DMS79 (cell line): ENCODE data around the gene RPS6KA4.

Source experiments
- DNase-seq: peaks from one replicate; lab custom pipeline; 2025; lab: John Stamatoyannopoulos, UW

RPS6KA4 gene

DNA sequence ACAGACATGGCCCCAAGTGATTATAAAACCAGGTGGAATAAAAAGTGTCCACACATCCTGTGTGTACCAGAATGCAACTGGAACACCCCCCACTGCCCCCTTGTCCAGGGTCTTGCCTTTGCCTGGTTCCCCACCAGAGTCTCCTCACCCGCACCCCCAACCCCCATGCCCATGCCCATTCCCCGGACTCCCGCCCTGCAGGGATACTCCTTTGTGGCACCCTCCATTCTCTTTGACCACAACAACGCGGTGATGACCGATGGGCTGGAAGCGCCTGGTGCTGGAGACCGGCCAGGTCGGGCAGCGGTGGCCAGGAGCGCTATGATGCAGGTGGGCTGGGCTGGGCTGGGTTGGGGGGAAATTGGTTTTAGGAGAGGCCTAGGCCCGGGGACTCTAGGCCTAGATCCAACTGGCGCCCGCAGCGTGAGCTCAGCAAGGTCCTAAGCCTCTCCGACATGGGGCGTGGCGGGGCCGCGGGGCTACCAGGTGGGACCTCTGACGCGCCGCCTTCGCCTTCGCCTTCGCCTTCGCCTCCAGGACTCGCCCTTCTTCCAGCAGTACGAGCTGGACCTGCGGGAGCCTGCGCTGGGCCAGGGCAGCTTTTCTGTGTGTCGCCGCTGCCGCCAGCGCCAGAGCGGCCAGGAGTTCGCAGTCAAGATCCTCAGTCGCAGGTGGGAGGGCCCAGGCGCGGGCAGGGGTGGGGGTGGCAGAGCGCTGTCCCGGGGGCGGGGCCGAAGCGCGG lies 9.1 kb downstream of the RPS6KA4 start:
- no peak for DNase-seq

GRCh38 chr11:64368673-64369074 lies 9.7 kb downstream of the RPS6KA4 start:
- DNase-seq = no peak

- no peak for DNase-seq
These were observed 10.8 kb downstream of the RPS6KA4 start for GRCh38 chr11:64369440-64370421.

DNA sequence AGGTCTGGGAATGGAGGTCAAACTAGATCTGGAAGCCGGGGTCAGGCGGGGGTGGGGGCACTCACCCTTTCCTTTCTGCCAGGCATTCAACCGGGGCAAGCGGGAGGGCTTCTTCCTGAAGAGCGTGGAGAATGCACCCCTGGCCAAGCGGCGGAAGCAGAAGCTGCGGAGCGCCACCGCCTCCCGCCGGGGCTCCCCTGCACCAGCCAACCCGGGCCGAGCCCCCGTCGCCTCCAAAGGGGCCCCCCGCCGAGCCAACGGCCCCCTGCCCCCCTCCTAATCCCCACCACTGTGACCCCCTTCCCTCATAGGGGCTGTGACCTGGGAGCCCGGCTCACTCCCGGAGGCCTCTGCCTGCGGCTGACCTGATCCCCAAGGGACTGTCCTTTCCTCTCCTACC lies 12.2 kb downstream of the RPS6KA4 start:
- no peak for DNase-seq

- no peak for DNase-seq
These were observed 13.1 kb downstream of the RPS6KA4 start for GRCh38 chr11:64372021-64372420.

- DNase-seq = peak; percentile 91
These were observed 14.0 kb downstream of the RPS6KA4 start for GRCh38 chr11:64372802-64373597.

GRCh38 chr11:64373598-64373974 lies 14.6 kb downstream of the RPS6KA4 start:
- DNase-seq = no peak

DNA sequence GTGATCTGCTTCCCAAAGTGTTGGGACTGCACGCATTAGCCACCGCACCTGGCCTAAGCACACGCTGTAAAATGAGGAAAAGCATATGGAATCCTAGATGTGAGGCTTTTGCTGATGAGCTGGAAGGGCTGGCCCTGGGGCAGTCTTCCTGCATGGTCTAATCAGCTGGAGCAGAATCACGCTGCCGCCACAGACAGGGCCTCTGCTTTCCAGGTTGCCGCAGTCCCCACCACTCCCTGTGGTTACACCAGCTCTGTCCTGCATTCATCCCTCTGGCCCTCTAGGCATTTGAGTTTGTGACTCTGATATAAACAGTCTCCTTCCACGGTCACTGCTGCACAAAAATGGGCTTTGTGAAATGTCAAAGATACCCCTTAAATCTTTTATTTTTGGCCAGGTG lies 17.1 kb downstream of the RPS6KA4 start:
- no peak for DNase-seq

DNA sequence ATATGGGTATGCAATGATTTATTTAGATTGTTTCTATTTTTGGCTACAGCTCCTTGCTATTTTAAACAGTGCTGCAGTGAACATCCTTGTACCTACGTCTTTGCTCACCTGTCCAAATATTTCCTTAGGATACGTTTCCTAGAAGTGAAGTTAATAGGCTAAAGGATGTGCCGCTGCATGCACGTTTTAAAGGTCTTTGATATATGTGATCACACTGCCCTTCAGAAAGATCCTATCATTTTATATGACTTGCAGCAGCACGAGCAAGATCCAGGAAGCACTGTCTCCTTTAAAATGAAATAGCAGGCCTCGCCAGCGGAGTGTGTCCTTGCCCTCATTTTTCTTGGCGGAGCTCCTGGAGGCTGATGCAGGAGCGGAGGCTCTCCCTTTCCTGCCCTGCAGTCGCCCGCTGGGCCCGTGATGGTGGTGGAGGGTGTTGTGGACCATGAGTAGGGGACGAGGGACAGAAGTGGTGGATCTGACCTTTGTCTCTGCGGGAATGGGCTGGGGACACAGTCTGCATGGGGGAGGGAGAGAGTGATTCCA lies 19.4 kb downstream of the RPS6KA4 start:
- peak; percentile 60 for DNase-seq

DNA sequence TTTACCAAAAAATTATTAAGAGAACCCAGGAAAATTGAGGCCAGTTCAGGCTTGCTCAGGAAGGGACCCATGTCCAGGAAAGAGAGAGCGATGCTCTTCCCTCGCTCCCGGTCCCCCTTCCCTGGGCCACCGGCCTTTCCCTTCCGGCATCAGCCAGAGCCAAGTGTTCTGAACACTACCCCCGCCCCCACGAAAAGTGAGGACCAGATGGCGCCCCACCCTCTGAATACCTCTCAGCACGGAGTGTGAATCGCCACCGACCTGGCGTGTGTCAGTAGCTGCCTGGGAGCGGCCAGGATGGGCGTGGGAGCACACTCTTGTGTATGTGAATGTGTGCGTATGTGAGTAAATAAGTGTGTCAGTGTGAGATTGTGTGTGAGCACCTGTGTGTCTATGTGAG lies 20.2 kb downstream of the RPS6KA4 start:
- DNase-seq = no peak

- DNase-seq = no peak
These were observed 21.1 kb downstream of the RPS6KA4 start for GRCh38 chr11:64379817-64380709.

DNA sequence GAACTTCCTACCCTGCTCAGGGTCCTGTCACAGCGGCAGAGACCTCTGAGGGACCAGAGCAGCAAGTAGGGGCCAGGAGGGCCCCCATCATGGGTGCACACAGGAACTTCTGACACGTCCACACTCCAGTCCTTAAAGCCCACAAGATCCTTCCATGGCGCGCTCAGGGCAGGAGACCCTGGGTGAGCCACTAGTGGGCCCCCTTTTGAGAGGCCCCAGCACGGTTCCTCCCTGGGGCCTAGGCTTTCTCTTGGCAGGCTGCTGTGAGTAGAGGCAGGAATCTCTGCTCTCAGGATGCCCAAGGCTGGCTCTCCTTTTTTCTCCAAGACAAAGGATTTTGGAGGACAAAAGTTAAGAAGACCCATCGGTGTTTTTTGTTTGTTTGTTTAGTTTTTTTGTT lies 22.4 kb downstream of the RPS6KA4 start:
- no peak for DNase-seq

DNA sequence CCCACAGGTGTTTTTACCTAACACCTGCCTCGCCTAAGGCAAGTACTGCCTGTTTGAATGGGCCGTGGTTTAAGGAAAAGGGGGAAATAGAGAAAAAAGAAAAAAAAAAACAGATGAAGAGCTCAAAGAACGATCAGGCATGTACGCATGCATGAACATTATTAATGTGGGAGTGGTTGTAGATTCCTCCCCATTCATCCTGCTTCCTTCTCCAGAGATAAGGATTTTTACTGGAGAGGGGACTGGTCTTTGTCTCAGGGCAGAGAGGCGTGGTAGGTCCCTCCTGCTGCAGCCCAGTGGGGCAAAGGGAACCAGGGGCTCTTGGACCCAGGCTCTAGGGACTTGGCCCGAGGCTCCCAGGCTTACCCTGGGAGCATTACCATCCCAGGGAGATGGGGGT lies 23.1 kb downstream of the RPS6KA4 start:
- DNase-seq = no peak

GRCh38 chr11:64382586-64382985 lies 23.6 kb downstream of the RPS6KA4 start:
- DNase-seq = no peak

- no peak for DNase-seq
These were observed 24.6 kb downstream of the RPS6KA4 start for GRCh38 chr11:64383580-64383979.

DNA sequence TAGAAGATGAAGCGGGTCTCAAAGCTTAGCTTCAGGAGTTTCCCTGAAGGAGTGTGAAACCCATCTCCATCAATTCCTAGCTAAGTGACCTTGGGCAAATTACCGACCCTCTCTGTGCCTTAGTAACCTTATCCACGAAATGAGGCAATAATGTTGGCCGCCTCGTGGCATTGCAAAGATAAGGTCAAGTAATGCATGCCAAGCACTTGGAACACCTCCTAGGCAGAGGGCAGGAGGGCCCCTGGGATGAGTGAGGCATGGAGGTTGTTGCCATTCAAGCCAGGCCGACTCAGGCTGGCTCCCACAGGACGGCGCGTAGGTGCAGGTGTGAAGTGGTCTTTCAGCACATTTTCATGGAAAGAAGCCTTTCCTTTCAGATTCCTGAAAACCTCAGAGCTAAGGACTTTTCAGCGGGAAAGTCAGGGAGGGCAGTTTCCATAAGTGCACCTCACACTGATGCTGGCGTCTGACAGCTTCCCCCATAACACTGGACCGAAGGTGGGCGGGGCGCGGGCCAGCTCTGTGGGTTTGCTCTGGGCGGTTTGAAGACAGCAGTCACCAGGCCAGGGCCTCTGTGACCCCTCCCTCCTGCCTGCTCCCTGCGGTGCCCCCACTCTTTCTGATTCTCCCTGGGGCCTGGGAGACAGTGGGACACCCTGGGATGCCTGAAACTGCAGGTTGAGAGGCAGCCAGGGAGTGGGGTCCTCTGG lies 25.2 kb downstream of the RPS6KA4 start:
- DNase-seq = no peak

DNA sequence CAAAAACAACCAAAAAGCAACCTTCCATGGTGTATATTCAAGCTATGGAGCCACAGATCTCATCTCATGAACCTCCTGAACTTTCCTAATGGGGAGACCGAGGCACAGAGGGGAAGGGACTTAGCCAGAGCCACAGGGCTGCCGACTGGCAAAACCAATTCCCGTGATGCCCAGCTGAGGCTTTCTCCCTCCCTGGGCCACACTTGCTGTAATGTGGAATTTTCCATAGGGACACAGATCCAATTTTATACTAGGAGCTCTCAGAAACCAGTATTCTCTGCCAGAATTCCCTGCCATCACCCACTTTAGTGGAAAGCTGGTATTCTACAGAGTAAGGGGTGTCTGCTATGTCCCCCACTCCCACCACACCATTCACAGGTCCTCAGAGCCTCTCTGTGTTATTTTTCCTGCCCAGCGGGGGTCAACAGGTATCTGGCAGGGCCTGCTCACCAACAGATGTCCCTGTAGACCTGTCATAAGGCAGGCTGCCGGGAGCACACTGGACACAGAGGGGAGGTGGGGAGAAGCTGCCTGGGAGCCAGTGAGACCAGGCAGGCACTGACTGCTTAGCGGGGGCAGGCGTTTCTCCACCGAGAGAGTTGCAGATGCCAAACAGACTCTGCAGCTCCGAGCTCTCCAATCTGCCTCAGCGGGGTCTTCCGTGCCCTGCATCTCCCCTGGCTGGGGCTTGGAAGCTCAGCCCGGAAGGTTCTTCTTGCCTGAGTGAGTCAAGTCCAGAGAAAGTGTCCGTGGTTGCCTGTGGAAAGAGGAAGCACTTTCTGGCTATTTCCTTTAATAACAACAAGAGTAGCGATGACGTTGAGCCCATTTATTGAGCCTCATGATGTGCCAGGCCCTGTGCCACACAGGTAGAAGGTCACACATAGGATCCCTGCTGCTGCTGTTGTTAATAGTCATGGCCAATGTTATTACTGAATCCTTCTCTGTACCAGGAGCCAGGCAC lies 26.3 kb downstream of the RPS6KA4 start:
- DNase-seq = no peak

DNA sequence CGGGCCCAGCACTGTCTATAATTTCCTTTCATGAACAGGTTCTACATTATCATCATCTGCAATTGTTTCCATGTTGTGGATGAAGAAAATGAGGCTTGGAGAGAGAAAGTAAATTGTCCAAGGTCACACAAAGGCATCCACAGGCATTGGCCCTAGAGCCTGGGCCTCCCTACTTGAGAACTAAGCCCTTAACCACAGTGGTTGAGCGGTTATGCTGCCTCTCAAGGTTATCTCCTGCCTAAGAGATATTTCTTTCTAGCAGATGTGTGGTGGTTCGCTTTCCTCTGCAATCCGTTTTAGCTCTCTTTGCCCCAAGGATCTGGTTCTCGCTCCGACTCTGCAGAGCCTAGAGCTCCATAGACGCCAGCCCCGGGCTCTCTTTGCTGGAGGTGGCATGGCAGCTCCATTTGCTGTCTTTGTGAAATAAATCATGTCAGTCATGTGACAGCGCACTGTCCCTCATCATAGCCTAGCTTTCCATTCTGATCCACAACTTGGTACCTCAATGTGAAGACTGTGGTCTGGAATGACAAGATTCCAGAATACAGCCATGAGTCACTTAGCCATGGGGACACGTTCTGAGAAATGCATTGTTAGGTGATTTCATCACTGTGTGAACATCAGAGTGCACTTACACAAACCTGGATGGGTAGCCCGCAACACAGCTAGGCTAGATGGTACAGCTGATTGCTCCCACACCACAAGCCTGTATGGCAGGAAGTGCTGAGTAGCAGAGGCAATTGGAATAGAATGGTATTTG lies 27.2 kb downstream of the RPS6KA4 start:
- no peak for DNase-seq
